ENCODE results near the gene IQGAP3.

GRCh38 chr1:156596426-156596825 is 24.1 kb upstream of the IQGAP3 start:
- TF ChIP-seq CTCF (IDR thresholded peaks at IDR 0.05), result no peak
- no peak for TF ChIP-seq POLR2AphosphoS5 (IDR thresholded peaks at IDR 0.05; ENCODE audit: low read depth, low read length)
